Epithelial cell of esophagus (primary cell): ENCODE measurements around the gene SSBP3.
"Not testable (repeated sequence)": the region's sequence is repeated elsewhere in the genome, so short reads cannot be mapped to it uniquely, and the experiment has no call there.

Source experiments
- DNase-seq: peaks from one replicate; pipeline ENCODE4 v3.0.0; 2010; ENCODE audit warnings: low read depth
- H3K4me3 ChIP-seq: 2 replicates; pipeline ENCODE4 v1.5.1; 2011; ENCODE audit warnings: mild to moderate bottlenecking, low read length, control low read depth
- CTCF ChIP-seq: IDR thresholded peaks from 2 replicates; pipeline ENCODE4 v1.5.1; 2011; ENCODE audit warnings: low read depth, mild to moderate bottlenecking, low read length, control low read depth, inconsistent platforms; ENCODE audit not compliant: insufficient read depth; ENCODE audit errors: missing control alignments

SSBP3 gene

GRCh38 chr1:54347261-54347954, 58.8 kb downstream of the SSBP3 start:
- no peak for TF ChIP-seq CTCF
- no peak overlapping the region for H3K4me3 ChIP-seq
- no peak for DNase-seq

- H3K4me3 ChIP-seq, DNase-seq: not testable (repeated sequence)
These were observed 60.6 kb downstream of the SSBP3 start for GRCh38 chr1:54345548-54345947.

GRCh38 chr1:54345116-54345515, 61.1 kb downstream of the SSBP3 start:
- H3K4me3 ChIP-seq, result no peak overlapping the region

GRCh38 chr1:54342742-54343687, 63.2 kb downstream of the SSBP3 start:
- no peak for TF ChIP-seq CTCF
- DNase-seq, result no peak
- no peak overlapping the region for H3K4me3 ChIP-seq

More at GRCh38 chr1:54345116-54345515, 61.1 kb downstream of the SSBP3 start:
- DNase-seq, result no peak
- TF ChIP-seq CTCF, result no peak

- H3K4me3 ChIP-seq, result no peak overlapping the region
- DNase-seq, result no peak
These were observed 63.9 kb downstream of the SSBP3 start for GRCh38 chr1:54342288-54342687.

GRCh38 chr1:54341763-54342162, 64.4 kb downstream of the SSBP3 start:
- no peak overlapping the region for H3K4me3 ChIP-seq
- no peak for TF ChIP-seq CTCF
- DNase-seq, result no peak

More at GRCh38 chr1:54342288-54342687, 63.9 kb downstream of the SSBP3 start:
- no peak for TF ChIP-seq CTCF

GRCh38 chr1:54340878-54341277, 65.3 kb downstream of the SSBP3 start:
- no peak overlapping the region for H3K4me3 ChIP-seq
- TF ChIP-seq CTCF, result no peak
- DNase-seq, result no peak
